Measurements from ENCODE around the gene ZNF276. TPM values are rescaled to one million over a fixed set of nuclear protein-coding genes. Genes with fewer than 3 reads are reported as not detected.

Gene ZNF276, protein sequence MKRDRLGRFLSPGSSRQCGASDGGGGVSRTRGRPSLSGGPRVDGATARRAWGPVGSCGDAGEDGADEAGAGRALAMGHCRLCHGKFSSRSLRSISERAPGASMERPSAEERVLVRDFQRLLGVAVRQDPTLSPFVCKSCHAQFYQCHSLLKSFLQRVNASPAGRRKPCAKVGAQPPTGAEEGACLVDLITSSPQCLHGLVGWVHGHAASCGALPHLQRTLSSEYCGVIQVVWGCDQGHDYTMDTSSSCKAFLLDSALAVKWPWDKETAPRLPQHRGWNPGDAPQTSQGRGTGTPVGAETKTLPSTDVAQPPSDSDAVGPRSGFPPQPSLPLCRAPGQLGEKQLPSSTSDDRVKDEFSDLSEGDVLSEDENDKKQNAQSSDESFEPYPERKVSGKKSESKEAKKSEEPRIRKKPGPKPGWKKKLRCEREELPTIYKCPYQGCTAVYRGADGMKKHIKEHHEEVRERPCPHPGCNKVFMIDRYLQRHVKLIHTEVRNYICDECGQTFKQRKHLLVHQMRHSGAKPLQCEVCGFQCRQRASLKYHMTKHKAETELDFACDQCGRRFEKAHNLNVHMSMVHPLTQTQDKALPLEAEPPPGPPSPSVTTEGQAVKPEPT
- total RNA-seq (2022; extraction: Qiagen RNA extraction): 12.5 to 19.7 TPM (median 19.2 TPM) in 5 replicates

DNA sequence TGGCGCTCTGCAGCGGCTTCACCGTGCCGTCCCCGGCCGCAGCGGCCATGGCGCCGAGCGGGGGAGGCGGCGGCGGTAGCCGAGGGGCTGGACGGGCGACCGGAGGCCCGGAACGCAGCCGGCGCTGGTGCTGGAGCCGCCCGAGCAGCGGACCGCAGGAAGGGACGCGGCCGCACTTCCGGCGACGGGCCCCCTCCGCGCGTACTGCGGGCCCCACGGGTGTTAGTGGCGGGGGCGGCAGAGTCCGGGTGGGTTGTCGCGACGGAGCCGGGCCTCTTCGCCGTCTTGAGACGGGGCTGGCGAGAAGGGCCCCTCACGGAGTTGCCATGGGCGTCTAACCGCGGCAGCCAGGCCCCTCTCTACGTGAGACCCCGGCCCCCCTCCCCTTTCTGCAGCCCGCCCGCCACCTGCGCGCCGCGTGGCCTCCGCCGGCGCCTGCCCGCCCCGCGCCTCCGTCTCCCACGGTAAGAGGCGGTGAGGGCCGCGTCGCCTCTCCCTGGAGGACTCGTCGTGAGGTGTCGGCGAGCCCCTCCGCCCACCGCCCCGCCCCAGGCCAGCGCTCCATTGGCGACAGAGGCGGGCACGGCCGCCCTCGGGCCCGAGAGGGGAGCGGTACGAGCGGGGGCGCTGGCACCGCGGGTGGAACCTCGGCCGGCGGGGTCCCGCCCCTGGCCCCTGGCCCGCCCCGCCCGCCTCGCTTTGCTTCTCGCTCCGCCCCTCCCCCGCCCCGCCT is at the start of gene ZNF276, which contains the start of gene VPS9D1:
Gene ZNF276 (plus strand): TSS at position 725 of the 733 bp plus-strand sequence. CDS start 104 bp downstream, outside the sequence.
Gene VPS9D1 (minus strand): TSS at position 86 of the 733 bp plus-strand sequence. CDS start 37 bp downstream, at position 49.

DNA sequence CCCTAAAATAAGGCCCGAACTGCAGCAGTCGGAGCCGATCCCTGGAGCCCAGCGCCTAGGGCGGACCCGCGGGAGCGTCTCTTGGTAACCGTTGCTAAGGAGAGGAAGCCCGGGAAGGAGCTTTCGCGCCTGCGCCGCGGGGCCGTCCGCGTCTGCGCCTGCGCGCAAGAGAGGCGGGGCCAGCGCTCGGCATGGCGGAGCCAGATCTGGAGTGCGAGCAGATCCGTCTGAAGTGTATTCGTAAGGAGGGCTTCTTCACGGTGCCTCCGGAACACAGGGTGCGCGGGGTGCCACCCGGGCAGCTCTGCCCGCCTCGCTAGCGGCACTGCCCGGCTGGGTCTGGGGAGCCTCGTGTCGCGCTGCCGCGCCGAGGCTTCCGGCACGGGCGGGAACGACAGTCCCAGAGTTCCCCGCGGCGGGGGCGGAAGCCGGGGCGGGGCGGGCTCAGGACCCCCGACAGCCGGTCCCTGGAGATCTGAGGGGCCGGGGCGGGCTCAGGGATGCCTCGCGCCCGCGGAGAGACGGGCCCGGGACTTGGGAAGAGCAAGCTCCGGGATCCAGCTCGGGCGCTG is 34.7 kb upstream of the ZNF276 start, which contains the start of gene CDK10:
Gene CDK10 (plus strand): TSS at position 170 of the 572 bp plus-strand sequence. CDS start 22 bp downstream, at position 192.

DNA sequence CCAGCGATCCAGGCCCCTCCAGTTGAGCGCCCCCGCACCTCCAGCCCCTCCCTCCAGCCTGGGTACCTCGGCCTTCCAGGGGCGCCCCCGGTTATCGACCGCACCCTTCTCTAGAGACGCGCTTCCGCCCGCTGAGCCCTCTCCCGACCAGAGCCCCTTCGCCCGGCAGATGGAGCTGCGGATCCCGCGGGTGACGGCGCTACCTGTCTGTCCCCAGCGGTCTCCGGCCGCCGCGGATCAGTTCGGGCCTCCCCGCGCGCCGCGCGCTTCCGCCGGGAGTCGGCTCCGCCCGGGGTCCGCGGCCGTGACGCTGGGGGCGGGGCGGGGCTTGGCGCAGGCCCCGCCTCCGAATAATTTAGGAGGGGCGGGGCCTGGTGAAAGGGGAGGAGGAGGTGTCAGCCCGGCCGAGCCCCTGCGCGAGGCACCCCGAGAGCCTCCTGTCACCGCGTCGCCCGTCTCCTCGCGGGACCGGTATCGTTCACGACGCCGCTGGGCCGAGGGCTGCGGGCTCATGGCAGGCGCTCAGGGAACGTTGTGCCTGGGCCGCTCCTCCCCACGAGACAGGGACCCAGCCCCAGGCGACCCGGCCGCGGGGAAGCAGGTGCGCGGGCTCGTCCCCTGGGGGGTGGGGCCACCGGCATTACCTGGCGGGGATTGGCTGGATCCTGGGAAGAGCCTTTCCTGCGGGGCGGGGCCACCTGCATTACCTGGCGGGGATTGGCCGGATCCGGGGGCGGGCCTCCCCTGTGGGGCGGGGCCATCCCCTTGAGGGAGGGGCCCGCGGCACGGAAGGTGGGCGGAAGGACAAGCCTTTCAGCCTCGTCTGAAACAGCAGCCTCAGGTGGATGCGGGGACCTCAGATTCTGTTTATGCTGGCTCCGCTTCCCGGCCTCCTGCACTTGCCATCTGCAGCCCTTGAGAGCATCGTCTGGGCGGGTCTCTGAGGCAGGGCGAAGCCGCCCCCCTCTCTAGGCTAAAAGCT is 19.6 kb upstream of the ZNF276 start, which contains the start of gene SPATA2L:
Gene SPATA2L (minus strand): TSS at position 281 of the 982 bp plus-strand sequence. CDS start 473 bp downstream, outside the sequence.

Other genes starting within 250 kb of the ZNF276 start
- gene ANKRD11, start 231.0 kb upstream of the ZNF276 start, total RNA-seq (2022; extraction: Qiagen RNA extraction): 79.9 to 138 TPM (median 130 TPM) in 5 replicates
- 82.1 to 121 TPM (median 111 TPM) in 5 replicates for gene SPG7, start 213.1 kb upstream of the ZNF276 start, total RNA-seq (2022; extraction: Qiagen RNA extraction)
- gene RPL13, start 160.9 kb upstream of the ZNF276 start, total RNA-seq (2022; extraction: Qiagen RNA extraction): 3,464 to 4,166 TPM (median 4,079 TPM) in 5 replicates
- gene CPNE7, start 145.8 kb upstream of the ZNF276 start, total RNA-seq (2022; extraction: Qiagen RNA extraction): 53.4 to 85.8 TPM (median 69.6 TPM) in 5 replicates
- 0.79 to 1.6 TPM (median 1.4 TPM) in 5 replicates for gene DPEP1, start 107.9 kb upstream of the ZNF276 start, total RNA-seq (2022; extraction: Qiagen RNA extraction)
- 83.6 to 97.9 TPM (median 94.7 TPM) in 5 replicates for gene CHMP1A, start 63.8 kb upstream of the ZNF276 start, total RNA-seq (2022; extraction: Qiagen RNA extraction)
- gene SPATA33, start 63.7 kb upstream of the ZNF276 start, total RNA-seq (2022; extraction: Qiagen RNA extraction): 14.0 to 17.3 TPM (median 16.6 TPM) in 5 replicates
- 22.1 to 36.2 TPM (median 33.9 TPM) in 5 replicates for gene CDK10, start 34.8 kb upstream of the ZNF276 start, total RNA-seq (2022; extraction: Qiagen RNA extraction)
- 9.5 to 11.6 TPM (median 10.2 TPM) in 5 replicates for gene SPATA2L, start 19.8 kb upstream of the ZNF276 start, total RNA-seq (2022; extraction: Qiagen RNA extraction)
- 3.6 to 5.6 TPM (median 4.5 TPM) in 5 replicates for gene VPS9D1, start 639 bp upstream of the ZNF276 start, total RNA-seq (2022; extraction: Qiagen RNA extraction)
- 20.8 to 36.4 TPM (median 30.7 TPM) in 5 replicates for gene FANCA, start 95.1 kb downstream of the ZNF276 start, total RNA-seq (2022; extraction: Qiagen RNA extraction)
- gene SPIRE2, start 106.9 kb downstream of the ZNF276 start, total RNA-seq (2022; extraction: Qiagen RNA extraction): 4.1 to 7.7 TPM (median 7.4 TPM) in 5 replicates
- gene TCF25, start 152.1 kb downstream of the ZNF276 start, total RNA-seq (2022; extraction: Qiagen RNA extraction): 49.6 to 74.3 TPM (median 72.1 TPM) in 5 replicates
- 3.9 to 6.7 TPM (median 6.2 TPM) in 5 replicates for gene MC1R, start 197.3 kb downstream of the ZNF276 start, total RNA-seq (2022; extraction: Qiagen RNA extraction)
- gene TUBB3, start 201.8 kb downstream of the ZNF276 start, total RNA-seq (2022; extraction: Qiagen RNA extraction): 176 to 259 TPM (median 242 TPM) in 5 replicates
- 89.4 to 105 TPM (median 99.6 TPM) in 5 replicates for gene DEF8, start 227.2 kb downstream of the ZNF276 start, total RNA-seq (2022; extraction: Qiagen RNA extraction)